Measurements from ENCODE around the gene ZC3H14.
"Not testable (repeated sequence)": the region's sequence is repeated elsewhere in the genome, so short reads cannot be mapped to it uniquely, and the experiment has no call there.

Gene ZC3H14

GRCh38 chr14:88562831-88563686 is at the start of gene ZC3H14:
Gene ZC3H14, plus strand, starts transcription at chr14:88563037. Its CDS starts 97 bp downstream, at chr14:88563134.
- peak; percentile 61 for DNase-seq

GRCh38 chr14:88515499-88516221 is 47.2 kb upstream of the ZC3H14 start:
- DNase-seq: no peak

DNA sequence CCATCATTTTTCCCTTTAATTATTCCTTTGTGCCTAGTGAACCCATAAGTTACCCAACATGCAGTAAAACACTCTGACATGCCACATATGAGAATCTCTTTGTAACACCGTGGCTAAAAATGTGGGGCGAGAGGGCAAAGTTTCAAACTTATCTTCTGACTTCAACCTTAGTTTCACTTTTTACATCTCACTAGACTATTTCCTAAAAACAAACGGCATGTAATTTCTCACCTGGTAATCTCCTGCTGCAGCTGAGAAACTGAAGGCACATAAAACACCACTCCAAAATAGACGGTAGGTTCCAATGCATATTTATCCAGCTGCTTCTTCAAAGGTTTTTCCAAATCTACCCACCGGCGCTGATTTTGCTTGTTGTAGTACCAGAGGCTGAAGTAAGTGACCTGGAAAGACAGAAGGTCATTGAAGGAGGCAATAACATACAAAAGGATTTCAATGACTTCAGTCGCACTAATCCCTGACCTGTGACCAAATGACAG is 45.9 kb upstream of the ZC3H14 start:
- DNase-seq: no peak

DNA sequence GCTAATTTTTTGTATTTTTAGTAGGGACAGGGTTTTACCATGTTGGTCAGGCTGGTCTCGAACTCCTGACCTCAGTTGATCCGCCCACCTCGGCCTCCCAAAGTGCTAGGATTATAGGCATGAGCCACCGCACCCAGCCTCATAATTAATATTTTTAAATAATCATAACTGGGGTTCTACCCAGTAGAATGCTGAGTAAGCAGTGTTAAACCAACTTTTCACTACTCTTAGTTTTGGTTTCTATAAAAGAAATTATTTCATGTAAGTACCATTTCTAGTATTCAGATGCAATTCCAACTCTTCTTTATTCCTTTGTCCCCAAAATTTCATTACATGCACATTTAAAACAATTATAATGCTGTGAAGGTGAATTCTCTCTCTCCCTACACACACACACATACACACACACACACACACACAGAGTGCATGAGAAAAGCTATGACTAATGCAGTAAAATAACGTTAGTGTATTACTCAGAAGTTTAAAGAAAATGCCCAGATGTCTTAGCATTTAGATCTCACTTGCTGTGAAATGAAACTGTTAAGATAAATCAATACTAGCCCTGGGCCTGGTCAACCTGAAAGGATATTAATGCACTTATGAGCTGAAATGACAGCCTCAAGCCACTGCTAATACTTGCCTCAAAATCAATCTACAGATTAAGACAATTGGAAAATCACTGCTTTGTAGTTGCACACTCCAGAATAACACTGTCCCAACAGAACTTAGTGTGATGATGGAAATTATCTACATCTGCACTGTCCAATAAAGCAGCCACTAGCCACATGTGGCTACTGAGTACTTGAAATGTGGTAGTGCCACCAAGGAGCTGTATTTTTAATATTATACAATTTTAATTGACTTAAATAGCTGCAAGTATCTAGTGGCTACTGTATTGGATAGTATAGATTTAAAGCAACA is 44.0 kb upstream of the ZC3H14 start:
- no peak for DNase-seq

- no peak for DNase-seq
These were observed 42.9 kb upstream of the ZC3H14 start for GRCh38 chr14:88519907-88520306.

DNA sequence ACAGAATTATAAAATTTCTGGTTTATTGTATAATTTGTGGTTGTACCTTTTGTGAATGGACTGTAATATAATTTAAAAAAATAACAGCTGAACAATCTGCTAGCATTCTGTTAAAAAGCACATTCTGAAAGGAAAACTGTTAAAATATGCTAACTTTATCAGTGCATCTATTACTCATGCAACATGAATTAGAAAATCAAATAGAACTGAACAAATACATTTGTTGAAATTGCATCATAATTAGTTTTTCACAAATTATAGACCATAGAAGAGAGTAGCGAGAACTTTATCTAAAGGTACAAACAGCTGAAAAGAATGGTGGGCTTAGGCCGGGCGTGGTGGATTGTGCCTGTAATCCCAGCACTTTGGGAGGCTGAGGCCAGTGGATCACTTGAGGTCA is 41.0 kb upstream of the ZC3H14 start:
- no peak for DNase-seq

GRCh38 chr14:88522393-88522792 is 40.4 kb upstream of the ZC3H14 start:
- DNase-seq: no peak

DNA sequence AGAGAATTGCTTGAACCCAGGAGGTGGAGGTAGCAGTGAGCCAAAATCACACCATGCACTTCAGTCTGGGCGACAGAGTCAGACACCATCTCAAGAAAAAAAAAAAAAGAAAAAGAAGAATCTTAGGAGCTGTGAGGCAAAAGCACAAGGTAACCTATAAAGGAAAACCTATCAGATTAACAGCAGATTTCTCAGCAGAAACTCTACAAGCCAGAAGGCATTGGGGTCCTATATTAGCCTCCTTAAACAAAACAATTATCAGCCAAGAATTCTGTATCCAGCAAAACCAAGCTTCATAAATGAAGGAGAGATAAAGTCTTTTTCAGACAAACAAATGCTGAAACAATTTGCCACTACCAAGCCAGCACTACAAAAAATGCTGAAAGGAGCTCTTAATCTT is 32.9 kb upstream of the ZC3H14 start:
- not testable (repeated sequence) for DNase-seq

DNA sequence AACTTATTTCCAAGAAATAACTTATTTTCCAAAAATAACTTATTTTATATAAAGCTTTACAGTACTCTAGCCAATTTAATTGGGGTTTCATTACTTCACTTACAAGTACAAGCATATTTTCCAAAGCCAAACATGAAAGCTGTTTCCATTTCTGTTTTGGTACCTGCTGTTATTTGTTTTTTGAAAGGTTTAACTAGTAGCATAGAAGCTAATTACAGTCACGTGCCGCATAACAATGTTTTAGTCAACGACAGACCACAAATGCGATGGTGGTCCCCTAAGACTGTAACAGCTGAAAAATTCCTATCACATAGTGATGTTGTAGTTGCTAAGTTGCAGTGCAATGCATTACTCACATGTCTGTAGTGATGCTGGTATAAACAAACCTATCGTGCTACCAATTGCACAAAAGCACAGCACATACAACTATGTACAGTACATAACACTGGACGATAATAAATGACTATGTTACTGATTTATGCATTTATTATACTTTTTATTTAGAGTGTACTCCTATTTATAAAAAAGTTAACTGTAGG is 29.7 kb upstream of the ZC3H14 start:
- no peak for DNase-seq

GRCh38 chr14:88535149-88535548 is 27.7 kb upstream of the ZC3H14 start:
- DNase-seq: no peak

GRCh38 chr14:88535813-88536212 is 27.0 kb upstream of the ZC3H14 start:
- DNase-seq: no peak

GRCh38 chr14:88541324-88541723 is 21.5 kb upstream of the ZC3H14 start:
- DNase-seq: no peak

- no peak for DNase-seq
These were observed 19.7 kb upstream of the ZC3H14 start for GRCh38 chr14:88542857-88543795.

DNA sequence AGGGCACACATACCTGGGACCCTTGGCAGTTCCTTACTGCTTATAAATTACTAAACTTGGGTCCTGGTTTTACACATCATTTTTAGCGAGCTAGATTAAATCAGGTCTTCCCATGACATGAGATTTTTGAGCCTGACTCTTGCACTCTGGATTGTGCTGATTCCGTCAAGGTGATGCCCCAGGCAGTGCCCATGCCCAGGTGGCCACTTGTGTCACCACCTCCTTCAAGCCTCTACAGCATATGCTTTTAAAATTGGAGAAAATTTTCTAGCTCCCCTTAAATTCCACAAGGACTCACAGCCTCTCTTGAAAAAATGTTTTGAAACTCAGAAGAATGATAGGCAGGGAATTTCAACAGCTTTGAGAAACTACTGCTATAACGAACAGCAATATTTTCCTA is 17.6 kb upstream of the ZC3H14 start:
- no peak for DNase-seq

DNA sequence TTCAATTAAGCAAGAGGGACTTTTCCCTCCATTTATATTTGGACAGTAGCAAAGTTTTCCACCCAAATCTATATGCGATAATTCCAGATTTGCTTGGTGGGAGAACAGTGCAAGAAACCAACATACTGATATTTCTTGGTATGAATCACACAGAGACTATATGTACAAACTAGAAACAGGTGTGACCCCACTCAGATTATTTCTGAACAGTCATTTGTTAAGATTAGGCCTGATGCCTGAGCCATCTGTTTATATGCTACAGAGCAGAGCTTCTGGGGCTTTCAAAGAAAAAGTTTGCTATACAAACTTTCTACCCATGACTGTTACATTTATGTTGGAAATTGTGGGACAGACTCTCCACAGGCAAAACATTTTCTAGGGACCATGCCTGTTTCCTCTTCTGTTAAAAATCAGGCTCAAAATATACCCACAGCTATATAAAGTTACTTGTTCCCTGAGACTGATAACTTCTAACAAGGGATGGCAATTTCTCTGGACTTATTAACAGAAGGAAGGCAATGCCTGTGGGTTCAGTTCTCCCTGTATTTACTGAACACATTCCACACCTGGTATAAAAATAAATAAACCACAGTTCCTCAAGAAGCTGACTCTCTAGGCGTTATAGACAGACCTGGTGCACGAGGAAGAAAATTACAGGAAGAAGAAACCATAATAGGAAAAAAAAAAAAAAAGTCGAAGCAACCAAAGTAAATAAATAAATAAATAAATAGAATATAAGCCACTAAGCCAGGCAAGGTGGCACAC is 16.0 kb upstream of the ZC3H14 start:
- DNase-seq: no peak

DNA sequence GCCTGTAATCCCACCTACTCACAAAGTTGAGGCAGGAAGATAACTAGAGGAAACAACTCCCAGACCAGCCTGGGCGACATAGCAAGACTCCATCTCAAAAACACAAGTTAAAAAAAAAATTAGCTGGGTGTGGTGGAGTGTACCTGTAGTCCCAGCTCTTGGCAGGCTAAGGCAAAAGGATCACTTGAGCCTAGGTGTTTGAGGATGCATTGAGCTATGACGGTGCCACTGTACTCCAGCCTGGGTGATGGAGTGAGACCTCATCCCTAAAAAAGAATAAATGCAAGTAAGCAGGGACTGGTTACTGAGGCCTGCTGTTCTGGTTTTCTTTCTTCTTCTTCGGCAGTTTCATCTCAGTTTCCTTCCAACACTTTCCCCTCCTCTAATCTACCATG is 15.5 kb upstream of the ZC3H14 start:
- DNase-seq: no peak

DNA sequence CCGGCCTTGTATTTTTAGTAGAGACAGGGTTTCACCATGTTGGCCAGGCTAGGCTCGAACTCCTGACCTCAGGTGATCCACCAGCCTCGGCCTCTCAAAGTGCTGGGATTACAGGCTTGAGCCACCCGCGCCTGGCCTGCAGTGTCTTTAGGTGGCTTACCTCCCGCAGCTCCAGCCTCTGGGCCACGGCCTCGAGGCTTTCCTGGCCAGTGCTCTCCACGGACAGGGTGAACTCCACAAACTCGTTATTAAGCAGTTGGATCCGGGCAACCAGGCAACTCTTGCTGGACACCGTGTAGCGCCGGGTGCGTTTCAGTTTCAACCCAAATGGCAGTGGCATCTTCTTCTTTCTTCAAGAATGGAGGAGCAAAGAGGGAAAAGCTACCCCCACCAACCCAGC is 12.8 kb upstream of the ZC3H14 start:
- DNase-seq: no peak

- DNase-seq: peak; percentile 16
These were observed 11.6 kb upstream of the ZC3H14 start for GRCh38 chr14:88551094-88551870.

- no peak for DNase-seq
These were observed 10.8 kb upstream of the ZC3H14 start for GRCh38 chr14:88551980-88552431.

- DNase-seq: no peak
These were observed 10.0 kb upstream of the ZC3H14 start for GRCh38 chr14:88552876-88553275.

Data from DMS153 (cell line).